Measurements from ENCODE around the gene VPS54.

DNA sequence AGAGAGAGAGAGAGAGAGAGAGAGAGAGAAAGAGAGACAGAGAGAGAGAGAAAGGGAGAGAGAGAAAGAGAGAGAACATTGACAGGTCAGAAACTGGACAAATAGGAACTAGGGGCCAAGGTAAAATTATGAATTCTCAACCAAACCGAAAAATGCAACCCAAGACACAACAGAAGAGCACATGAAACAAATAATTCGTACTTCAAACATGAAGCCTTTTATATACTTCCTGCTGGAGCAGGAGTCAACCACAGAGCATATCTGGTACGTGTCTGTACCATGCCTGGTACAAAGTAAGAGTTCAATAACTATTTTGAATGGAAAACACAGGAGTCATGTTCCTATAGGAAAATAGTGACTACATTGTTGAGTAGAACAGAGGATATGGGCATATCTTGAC lies 6.5 kb upstream of the VPS54 start:
- TF ChIP-seq SIN3A (IDR thresholded peaks at IDR 0.05; ENCODE audit: borderline replicate concordance, insufficient read depth, low read length), result no peak
- no peak for TF ChIP-seq POLR2AphosphoS5 (IDR thresholded peaks at IDR 0.05; ENCODE audit: low read depth, low read length)
- TF ChIP-seq, protein P1, sequence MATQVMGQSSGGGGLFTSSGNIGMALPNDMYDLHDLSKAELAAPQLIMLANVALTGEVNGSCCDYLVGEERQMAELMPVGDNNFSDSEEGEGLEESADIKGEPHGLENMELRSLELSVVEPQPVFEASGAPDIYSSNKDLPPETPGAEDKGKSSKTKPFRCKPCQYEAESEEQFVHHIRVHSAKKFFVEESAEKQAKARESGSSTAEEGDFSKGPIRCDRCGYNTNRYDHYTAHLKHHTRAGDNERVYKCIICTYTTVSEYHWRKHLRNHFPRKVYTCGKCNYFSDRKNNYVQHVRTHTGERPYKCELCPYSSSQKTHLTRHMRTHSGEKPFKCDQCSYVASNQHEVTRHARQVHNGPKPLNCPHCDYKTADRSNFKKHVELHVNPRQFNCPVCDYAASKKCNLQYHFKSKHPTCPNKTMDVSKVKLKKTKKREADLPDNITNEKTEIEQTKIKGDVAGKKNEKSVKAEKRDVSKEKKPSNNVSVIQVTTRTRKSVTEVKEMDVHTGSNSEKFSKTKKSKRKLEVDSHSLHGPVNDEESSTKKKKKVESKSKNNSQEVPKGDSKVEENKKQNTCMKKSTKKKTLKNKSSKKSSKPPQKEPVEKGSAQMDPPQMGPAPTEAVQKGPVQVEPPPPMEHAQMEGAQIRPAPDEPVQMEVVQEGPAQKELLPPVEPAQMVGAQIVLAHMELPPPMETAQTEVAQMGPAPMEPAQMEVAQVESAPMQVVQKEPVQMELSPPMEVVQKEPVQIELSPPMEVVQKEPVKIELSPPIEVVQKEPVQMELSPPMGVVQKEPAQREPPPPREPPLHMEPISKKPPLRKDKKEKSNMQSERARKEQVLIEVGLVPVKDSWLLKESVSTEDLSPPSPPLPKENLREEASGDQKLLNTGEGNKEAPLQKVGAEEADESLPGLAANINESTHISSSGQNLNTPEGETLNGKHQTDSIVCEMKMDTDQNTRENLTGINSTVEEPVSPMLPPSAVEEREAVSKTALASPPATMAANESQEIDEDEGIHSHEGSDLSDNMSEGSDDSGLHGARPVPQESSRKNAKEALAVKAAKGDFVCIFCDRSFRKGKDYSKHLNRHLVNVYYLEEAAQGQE (IDR thresholded peaks at IDR 0.05; ENCODE audit: insufficient read depth in 1 of 2, low read depth in 2 of 2, low read length in 2 of 2), result no peak
